HepG2 (cell line): ENCODE measurements around the gene ELF2. TPM values are rescaled to one million over a fixed set of nuclear protein-coding genes. Genes with fewer than 3 reads are reported as not detected.

Experiments used
- ATAC-seq: fragments of 200-7000 bp; cut with Tn5 transposase; 3 replicates; pipeline ENCODE4 v1.9.1; 2020; ENCODE audit warnings: mild to moderate bottlenecking, moderate library complexity
- BruUV-seq: library from RNA; stranded (reverse); fragments of 400-500 nt; replicated peaks from 2 replicates; lab custom pipeline; 2021; lab: Mats Ljungman, UMichigan
- CTCF ChIA-PET: fragments of 300-600 bp; formaldehyde crosslinking; extraction: SDS; loops from one replicate; lab custom pipeline; 2021; ENCODE audit warnings: low total read pairs, inconsistent platforms, low intra/inter-chr PET ratio; lab: Yijun Ruan, JAX
- POLR2A ChIA-PET: fragments of 350-600 bp; sonication (Branson Sonifier 250); formaldehyde crosslinking; loops from one replicate; lab custom pipeline; 2020; ENCODE audit warnings: antibody characterized with exemption, inconsistent platforms; lab: Yijun Ruan, JAX
- DNase-seq: peaks from one replicate; pipeline ENCODE4 v3.0.0-alpha.2; 2015; ENCODE audit warnings: low spot score
- FAIRE-seq: peaks from 3 replicates; lab custom pipeline; 2011; peaks lifted over from hg19 to GRCh38; lab: Jason Lieb, UNC
- H2AFZ ChIP-seq: one replicate; pipeline ENCODE4 v1.6.1; 2011; ENCODE audit warnings: low read length, inconsistent platforms
- H3K27ac ChIP-seq: fragments of 300-600 bp; 3 replicates; pipeline ENCODE4 v1.8.0; 2011; ENCODE audit warnings: mixed run types, mild to moderate bottlenecking, mixed read lengths, low read length, inconsistent platforms; ENCODE audit not compliant: insufficient read depth; ENCODE audit errors: extremely low read length
- H3K27me3 ChIP-seq, 2 experiments: fragments of 200-600 bp in 1 of 2; 2 replicates in 1 of 2; 3 replicates in 1 of 2; pipeline versions ENCODE4 v1.6.0 to v1.8.0; 2011; ENCODE audit warnings: low read length in 2 of 2, mild to moderate bottlenecking in 2 of 2, moderate library complexity in 2 of 2, inconsistent platforms in 1 of 2; ENCODE audit not compliant: insufficient read depth in 2 of 2, control insufficient read depth in 1 of 2
- H3K36me3 ChIP-seq, 2 experiments: fragments of 200-600 bp in 1 of 2; replicated peaks in 1 of 2; 2 replicates in 1 of 2; 3 replicates in 1 of 2; pipeline versions ENCODE4 v1.5.1 to v1.8.0; 2011; ENCODE audit warnings: low read length in 2 of 2, inconsistent platforms in 1 of 2; ENCODE audit not compliant: insufficient read depth in 2 of 2, control insufficient read depth in 1 of 2
- H3K4me1 ChIP-seq: 2 replicates; pipeline ENCODE4 v1.5.1; 2012; ENCODE audit warnings: low read length, inconsistent platforms; ENCODE audit not compliant: insufficient read depth
- H3K4me2 ChIP-seq: 2 replicates; pipeline ENCODE4 v1.6.0; 2011; ENCODE audit warnings: low read depth, low read length, inconsistent platforms
- H3K4me3 ChIP-seq, 3 experiments: fragments of 200-600 bp in 1 of 3; sonication (generic), shearing (Covaris generic) in 1 of 3; replicated peaks in 1 of 3; 2 replicates each; pipeline ENCODE4 v1.5.1; 2011 to 2016; ENCODE audit warnings: low read length in 3 of 3, inconsistent platforms in 2 of 3, low read depth in 2 of 3, mild to moderate bottlenecking in 2 of 3, control low read depth in 1 of 3, mixed read lengths in 1 of 3; ENCODE audit not compliant: insufficient read depth in 1 of 3
- H3K79me2 ChIP-seq: one replicate; pipeline ENCODE4 v1.6.1; 2011; ENCODE audit warnings: low read length, inconsistent platforms; ENCODE audit not compliant: insufficient read depth
- H3K9ac ChIP-seq: 2 replicates; pipeline ENCODE4 v1.6.0; 2011; ENCODE audit warnings: mild to moderate bottlenecking, low read depth, low read length, inconsistent platforms; ENCODE audit not compliant: insufficient read depth
- H3K9me3 ChIP-seq: 2 replicates; pipeline ENCODE4 v1.5.1; 2012; ENCODE audit warnings: mild to moderate bottlenecking, low read length
- H4K20me1 ChIP-seq: 2 replicates; pipeline ENCODE4 v1.6.0; 2011; ENCODE audit warnings: inconsistent platforms, mild to moderate bottlenecking, low read length, moderate library complexity; ENCODE audit not compliant: insufficient read depth
- HIVEP1 ChIP-seq: sonication (generic); formaldehyde crosslinking; IDR thresholded peaks from 2 replicates; pipeline ENCODE4 v1.4.0; 2020; ENCODE audit warnings: mild to moderate bottlenecking, missing genetic modification reagents
- NFKBIZ ChIP-seq: IDR thresholded peaks from 2 replicates; pipeline ENCODE4 v1.6.1; 2018; ENCODE audit warnings: missing genetic modification reagents, missing compliant biosample characterization
- NFRKB ChIP-seq: fragments of 450-650 bp; IDR thresholded peaks from 2 replicates; pipeline ENCODE4 v1.6.1; 2017
- SNAPC2 ChIP-seq: sonication (generic); formaldehyde crosslinking; IDR thresholded peaks from 2 replicates; pipeline ENCODE4 v1.8.1; 2022; ENCODE audit warnings: mild to moderate bottlenecking, missing genetic modification reagents
- ZBTB39 ChIP-seq: sonication (generic); formaldehyde crosslinking; IDR thresholded peaks from 2 replicates; pipeline ENCODE4 v1.5.0; 2020; ENCODE audit warnings: missing genetic modification reagents
- ZNF512 ChIP-seq: sonication (generic); formaldehyde crosslinking; IDR thresholded peaks from 2 replicates; pipeline ENCODE4 v1.4.0; 2020; ENCODE audit warnings: mild to moderate bottlenecking, missing genetic modification reagents
- ZNF639 ChIP-seq: conservative IDR thresholded peaks from 2 replicates; pipeline ENCODE4 v1.6.1; 2018; ENCODE audit warnings: missing genetic modification reagents
- WGBS: methylation state at CpG from one replicate; pipeline ENCODE4 v1.1.6; 2017; ENCODE audit warnings: low lambda C conversion rate; 5-methylcytosine and 5-hydroxymethylcytosine counted together
- in situ Hi-C: cut with HindIII; loops from 2 replicates; pipeline ENCODE4 v1.10.0; 2017; ENCODE audit warnings: low pct_unique_long_range_greater_than_20kb; ENCODE audit not compliant: extremely low pct_ligation_motif_present
- intact Hi-C: fragments of 100-400 bp; cut with micrococcal nuclease; formaldehyde crosslinking; loops from one replicate; pipeline ENCODE4 v1.10.0; 2022; ENCODE audit not compliant: unreplicated experiment
- polyA plus RNA-seq, 8 experiments: library from polyadenylated mRNA; depleted of rRNA in 3 of 8; stranded (reverse) in 7 of 8; unstranded in 1 of 8; fragments of >200 nt; fragmentation: Illumina TruSeq in 4 of 8; extraction: Trizol in 4 of 8; gene quantifications; 2 replicates each; pipeline versions ENCODE4 v1.2.1 to v1.2.3, GENCODE V29; 2011 to 2016; ENCODE audit warnings: low read depth in 4 of 8, missing spikeins in 1 of 8, mixed read lengths in 1 of 8; ENCODE audit not compliant: insufficient read depth in 1 of 8
- total RNA-seq, 5 experiments: library from RNA; depleted of rRNA; stranded (reverse); fragments of >200 nt; fragmentation: Illumina TruSeq; extraction: Trizol; gene quantifications; 2 replicates each; pipeline ENCODE4 v1.2.3, GENCODE V29; 2016; ENCODE audit warnings: low read depth in 1 of 5

The ELF2 gene
- total and polyA plus RNA-seq, 2 of the 13 experiments (the other 11 are each of a cell fraction or from before 2014, with no cell fraction given) = 28.6 to 35.4 TPM

- WGBS = 58% methylated on average over 2 of the region's 2 CpGs
- Histone ChIP-seq H3K4me3 (no peak overlapping the region), H3K9ac (no peak overlapping the region), H3K36me3 (no peaks in the 10 kb centered on the region), H4K20me1 (no peaks in the 10 kb centered on the region), H3K4me2 (no peak overlapping the region), H3K9me3 (no peaks in the 10 kb centered on the region), H3K4me1 (peaks cover 11% of the 10 kb centered on the region), H3K79me2 (no peaks in the 10 kb centered on the region), H2AFZ (no peak overlapping the region), H3K27ac (no peak overlapping the region), H3K27me3 (0 out of 5 replicates have a peak, but pooled peaks cover 0 to 3% of the 10 kb centered on the region in 2 experiments)
- TF ChIP-seq NFKBIZ (CRISPR knock-in tag) = no peak
- no peak for TF ChIP-seq HIVEP1 (CRISPR knock-in tag)
- no peak for TF ChIP-seq ZBTB39
- no peak for TF ChIP-seq NFRKB
- TF ChIP-seq SNAPC2 (CRISPR knock-in tag) = no peak
- no peak for TF ChIP-seq ZNF512 (CRISPR knock-in tag)
- no peak for TF ChIP-seq ZNF639 (CRISPR knock-in tag)
- in situ Hi-C loops = no loop called here
- no TSS peak for BruUV-seq
- ChIA-PET CTCF (no interaction called here), POLR2A (no interaction called here)
- no peak for DNase-seq
- FAIRE-seq = no peak
- intact Hi-C loops = no loop called here
- no peak for ATAC-seq
Measured at GRCh38 chr4:139202991-139203390, 26.0 kb upstream of the ELF2 start.
